HG02678 (cell line): ENCODE data around the gene UTP14C.
"Not testable (repeated sequence)": the region's sequence is repeated elsewhere in the genome, so short reads cannot be mapped to it uniquely, and the experiment has no call there.

Experiments used
- ATAC-seq: cut with Tn5 transposase; IDR thresholded peaks from one replicate; pipeline ENCODE4 v1.9.1; 2021; ENCODE audit warnings: mild to moderate bottlenecking, moderate library complexity; ENCODE audit not compliant: unreplicated experiment

UTP14C gene

DNA sequence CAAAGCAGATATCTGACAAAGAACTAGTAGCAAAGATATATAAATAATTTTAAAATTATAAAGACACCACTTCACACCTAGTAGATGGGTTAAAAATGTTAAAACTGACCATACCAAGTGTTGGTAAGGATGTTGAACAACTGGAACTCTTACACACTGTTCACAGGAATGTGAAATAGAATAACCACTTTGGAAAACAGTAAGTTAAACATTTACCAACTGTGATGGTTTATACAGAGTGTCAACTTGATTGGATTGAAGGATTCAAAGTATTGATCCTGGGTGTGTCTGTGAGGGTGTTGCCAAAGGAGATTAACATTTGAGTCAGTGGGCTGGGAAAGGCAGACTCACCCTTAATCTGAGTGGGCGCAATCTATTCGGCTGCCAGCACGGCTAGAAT lies 19.2 kb downstream of the UTP14C start:
- ATAC-seq: no peak

DNA sequence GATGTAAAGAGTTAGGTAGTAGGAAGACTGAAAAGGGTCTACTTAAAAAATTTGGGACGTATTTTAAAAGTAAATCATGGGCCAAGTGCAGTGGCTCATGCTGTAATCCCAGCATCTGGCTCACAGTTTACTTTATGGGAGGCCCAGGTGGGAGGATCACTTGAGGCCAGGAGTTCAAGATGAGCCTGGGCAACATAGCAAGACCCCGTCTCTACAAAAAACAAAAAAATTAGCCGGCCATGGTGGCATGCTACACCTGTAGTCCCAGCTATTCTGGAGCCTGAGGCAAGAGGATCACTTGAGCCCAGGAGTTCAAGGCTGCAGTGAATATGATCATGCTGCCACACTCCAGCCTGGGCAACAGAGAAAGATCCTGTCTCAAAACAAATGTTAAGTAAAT lies 23.0 kb downstream of the UTP14C start:
- no peak for ATAC-seq

DNA sequence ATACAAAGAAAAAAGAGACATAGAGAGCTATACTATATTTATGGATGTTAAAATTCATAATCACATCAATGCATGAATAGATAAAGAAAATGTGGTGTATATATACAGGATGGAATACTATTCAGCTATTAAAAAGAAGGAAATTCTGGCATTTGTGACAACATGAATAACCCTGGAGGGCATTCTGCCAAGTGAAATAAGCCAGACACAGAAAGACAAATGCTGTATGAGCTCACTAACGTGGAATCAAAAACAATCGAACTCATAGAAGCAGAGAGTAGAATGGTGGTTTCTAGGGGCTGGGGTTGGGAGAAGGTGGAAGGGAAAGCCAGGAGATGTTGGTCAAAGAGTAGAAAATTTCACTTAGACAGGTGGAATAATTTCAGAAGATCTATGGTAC lies 24.0 kb downstream of the UTP14C start:
- no peak for ATAC-seq

DNA sequence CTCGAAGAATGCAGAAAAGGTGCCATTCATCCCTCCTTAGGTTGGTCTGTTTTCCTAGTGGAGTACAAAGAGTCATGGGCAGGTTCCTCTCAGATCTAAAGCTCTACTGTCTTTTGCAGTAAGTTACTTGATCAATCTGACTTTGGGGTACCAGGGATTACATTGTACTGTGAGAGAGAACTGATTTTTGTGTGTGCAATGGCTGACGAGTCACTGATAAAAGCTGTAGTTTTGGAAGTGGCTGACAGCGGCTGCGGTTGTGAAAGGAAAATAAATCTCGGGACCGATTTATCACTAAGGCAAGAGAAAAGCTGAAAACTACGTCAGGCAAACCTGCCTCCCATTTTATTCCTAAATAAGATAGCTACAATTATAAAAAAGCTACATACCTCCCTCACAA lies 26.9 kb downstream of the UTP14C start:
- ATAC-seq: no peak

DNA sequence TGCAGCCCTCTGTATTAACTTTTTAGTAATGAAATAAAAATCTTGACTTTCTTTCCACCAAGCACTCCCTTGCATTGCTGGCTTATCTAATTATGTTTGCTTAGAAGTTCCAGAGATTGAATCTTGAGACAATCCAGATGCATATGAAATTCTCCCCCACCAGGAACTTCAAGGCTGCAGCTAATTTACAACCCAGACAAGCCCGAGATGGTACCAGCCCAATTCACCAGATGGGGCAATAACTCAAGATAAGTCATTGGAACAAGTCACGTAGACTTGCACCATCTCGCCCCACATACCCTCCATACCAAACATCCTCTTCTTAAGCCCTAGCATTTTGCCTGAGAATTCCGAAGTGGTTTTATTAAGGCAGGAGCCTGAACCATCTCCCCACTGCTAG lies 29.0 kb downstream of the UTP14C start:
- no peak for ATAC-seq

DNA sequence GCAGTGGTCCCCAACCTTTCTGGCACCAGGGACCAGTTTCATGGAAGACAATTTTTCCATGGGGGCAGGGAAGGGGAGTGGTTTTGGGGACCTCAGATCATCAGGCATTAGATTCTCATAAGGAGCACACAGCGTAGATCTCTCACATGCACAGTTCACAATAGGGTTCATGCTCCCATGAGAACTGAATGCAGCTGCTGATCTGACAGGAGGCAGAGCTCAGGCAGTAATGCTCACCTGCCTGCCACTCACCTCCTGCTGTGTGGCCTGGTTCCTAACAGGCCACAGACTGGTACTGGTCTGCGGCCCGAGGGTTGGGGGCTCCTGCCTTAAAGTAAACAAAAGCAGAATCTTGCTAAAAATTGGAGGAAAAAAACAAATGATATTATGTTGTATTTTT lies 36.6 kb downstream of the UTP14C start:
- not testable (repeated sequence) for ATAC-seq

DNA sequence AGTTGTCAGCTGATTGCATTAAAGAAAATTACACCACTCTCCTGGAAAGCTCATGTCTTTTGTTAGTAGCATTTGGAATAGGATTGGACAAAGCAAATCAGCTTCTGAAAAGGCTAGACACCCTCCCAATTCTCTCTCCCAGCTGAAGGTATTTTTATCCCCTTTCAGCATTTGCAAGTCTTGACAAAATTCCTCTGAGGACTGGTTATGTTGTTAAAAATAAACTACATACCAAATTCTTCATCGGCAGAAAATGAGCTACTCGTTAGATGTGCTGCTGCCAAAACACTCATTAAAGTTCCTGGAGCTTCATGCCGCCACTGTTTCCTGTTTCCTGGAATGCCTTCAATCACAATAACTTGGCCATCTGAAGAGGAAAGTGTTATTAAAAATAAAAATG lies 37.1 kb downstream of the UTP14C start:
- no peak for ATAC-seq

DNA sequence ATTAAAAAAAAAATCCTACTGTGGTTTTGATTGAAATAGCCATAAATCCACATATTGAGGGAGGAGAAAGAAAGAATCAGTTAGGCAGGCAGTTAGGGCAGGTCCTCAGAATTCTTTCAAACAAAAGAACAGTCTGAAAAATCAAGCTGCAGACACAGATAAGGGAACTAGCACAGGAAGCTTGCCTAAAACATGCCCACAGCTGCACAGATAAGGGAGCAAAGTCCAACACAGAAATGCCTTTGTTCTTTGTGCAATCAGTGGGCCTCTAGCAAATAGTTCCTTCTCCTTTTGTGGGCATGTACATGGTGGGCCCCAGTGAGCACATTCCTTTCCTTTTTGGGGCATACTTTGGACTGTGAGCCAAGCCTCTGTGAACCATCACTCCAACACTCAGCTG lies 42.7 kb downstream of the UTP14C start:
- no peak for ATAC-seq

DNA sequence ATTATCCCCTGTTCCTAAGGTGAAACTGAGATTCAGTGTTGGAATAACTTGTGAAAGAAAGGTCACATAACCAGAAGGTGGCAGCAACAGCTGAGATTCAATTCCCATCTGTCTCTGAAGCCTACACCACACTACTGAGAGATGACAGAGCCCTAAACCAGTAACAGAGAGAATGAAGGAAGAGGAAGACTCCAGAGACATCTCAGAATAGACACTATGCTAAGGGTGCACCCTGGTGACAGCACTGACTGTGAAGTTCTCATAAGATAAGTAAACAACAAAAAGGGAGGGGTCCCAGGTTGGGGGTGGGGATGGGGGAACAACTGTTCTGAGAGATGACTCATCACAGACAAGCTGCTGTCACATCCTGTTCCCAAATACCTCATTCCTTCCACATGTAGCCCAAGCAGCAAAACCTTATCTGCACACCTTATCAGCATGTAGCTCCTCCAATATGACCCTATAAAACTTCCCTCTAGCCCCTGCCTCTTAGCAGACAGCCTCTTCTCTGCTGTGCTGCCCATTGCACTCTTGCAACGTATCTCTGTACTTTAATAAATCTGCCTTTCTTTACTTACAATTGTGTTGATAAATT lies 46.5 kb downstream of the UTP14C start:
- ATAC-seq: no peak
